Fibroblast of skin of abdomen (primary cell): Measurements from ENCODE around the gene ARHGEF18.

Source experiments
- DNase-seq: peaks from one replicate; pipeline ENCODE4 v3.0.0-alpha.2; 2013

Gene ARHGEF18

DNA sequence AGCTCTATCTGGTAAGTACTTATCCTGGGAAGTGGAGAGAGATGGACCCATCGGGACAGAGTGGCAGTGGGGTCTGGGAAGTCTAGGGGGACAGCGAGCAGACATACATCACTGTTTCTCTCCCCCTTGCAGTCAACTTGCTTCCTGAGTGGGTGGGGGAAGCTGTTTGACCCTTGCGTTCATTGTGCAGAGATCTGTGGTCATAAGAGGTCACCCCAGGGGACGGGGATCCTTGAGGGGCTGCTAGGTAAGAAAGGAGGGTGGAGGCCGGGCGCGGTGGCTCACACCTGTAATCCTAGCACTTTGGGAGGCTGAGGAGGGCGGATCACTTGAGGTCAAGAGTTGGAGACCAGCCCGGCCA lies 474 bp downstream of the ARHGEF18 start:
- DNase-seq: no peak

DNA sequence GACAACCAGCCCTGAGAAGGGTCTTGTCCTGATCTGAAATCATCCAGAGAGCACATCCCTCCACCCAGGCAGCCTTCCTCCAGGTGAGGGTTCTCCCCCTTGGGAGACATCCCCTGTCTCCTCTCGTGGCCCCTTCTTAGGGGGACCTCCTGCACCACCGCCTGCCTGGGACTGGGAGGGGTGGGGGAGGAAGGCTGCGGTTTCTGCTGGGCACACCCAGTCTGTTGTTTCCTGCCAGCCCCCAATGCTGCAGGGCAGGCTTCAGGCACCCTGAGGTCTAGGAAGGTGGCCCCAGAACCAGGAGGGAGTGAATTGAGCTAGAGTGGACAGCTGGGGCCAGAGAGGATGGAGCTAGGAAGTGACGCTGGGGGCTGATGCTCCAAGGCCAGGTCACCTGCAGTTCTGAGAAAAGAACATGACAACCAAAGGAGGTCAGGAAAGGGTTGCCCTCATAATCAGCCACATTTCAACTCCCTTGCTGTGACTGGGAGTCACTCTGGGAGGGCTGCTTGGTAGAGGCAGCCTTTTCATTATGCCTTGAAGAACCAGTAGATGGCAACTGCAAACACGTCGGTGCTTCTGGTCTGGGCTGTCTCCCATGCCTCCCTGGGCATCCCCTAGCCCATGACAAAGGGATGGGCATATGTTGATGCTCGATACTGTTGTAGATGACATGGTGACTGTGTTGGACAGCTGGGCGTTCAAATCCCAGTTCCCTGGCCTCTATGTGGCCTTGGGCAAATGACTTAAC lies 1.4 kb downstream of the ARHGEF18 start:
- no peak for DNase-seq

DNA sequence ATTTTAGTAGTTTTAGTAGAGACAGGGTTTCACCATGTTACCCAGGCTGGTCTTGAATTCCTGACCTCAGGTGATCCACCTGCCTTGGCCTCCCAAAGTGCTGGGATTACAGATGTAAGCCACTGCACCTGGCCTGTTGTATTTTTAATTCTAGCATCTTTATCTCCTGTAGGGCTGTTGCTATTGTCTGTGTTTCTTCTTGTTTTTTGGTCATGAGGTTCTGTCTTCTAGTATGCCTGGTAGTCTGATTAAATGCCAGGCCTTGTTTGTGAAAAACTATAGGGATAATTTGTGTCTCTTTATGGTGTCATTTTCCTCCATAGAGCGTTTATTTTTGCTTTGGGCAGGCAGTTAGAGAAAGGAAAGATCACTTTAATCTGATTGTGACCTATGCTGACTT lies 3.1 kb downstream of the ARHGEF18 start:
- no peak for DNase-seq

DNA sequence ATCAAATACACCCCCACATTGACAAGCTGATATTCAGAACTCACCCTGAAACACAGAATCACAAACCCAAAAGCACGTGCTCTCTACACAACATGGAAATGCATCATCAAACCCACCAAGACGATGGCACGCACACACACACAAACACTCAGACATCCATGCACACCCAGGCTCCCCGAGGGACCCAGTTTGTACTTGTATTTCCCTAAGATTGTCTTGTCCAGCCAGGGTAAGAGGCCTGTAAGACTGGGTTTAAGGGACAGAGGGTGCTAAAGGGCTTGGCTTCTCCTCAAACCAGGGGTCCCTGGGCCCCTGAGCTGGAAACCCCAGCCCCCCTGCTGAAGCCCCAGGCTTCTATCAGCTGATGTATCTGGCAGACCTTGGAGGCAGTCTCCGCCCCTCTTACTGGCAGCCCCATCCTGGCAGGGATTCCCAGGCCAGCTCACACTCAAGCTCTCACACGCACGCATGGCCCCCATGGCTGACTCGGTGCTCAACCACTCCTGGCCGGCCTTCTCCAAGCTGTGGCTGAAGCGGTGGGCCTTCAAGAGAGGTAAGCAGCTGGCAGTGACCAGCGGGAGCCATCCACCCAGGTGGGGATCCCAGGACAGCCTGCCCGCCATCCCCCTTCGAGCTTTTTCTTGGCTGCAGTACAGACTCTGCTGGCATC lies 6.5 kb downstream of the ARHGEF18 start:
- peak; percentile 26 for DNase-seq

DNA sequence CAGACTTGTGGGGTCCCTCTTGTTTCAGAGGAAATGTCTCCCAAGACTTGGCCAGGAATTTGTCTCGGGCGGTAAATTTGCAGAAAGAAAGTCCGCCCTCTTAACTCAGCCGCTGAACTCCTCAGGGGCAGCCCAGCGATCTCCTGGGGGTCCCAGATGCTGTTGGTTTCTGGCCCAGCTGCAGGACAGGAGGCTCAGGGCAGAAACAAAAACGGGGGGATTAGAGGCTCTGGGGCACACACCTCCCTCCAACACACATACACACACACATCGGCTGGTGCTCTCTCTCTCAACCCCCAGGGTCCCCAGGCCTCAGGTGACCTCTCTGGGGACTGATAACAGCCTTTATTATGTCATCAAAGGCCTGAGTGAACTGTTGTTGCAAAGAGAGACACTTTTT lies 7.1 kb downstream of the ARHGEF18 start:
- DNase-seq: no peak

DNA sequence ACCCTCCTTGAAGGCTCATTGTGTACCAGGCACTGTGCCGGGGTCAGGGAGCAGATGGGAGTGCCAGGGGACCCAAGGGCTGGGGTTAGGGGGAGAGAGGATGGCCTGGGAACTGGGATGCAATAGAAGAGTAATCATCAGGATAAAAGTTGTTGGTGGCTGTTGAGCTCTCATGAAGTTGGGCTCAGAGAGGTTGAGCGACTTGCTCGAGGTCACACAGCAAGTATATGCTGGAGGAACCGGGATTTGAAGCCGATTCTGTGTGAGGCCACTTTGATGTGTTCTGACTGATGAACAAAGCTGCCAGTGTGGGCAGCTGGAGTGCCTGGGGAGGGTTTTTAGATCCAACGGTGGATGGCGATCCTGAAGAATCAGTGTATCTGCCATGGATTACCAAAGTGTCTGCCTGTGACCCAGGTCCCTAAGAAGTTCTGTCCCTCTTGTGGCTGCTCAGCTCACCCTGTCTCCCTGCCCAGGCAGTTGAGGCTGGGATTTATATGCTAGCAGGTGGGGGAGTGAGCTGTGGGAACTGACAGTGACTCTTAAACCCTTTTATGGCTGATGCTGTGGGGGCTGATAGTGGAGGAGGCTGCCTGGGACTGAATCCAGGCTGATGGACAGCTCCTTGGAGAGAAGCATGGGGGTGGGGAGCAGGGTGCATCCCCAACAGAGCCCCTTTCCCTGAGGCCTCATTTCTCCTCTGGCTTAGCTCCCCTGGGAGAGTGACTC lies 8.3 kb downstream of the ARHGEF18 start:
- DNase-seq: no peak

DNA sequence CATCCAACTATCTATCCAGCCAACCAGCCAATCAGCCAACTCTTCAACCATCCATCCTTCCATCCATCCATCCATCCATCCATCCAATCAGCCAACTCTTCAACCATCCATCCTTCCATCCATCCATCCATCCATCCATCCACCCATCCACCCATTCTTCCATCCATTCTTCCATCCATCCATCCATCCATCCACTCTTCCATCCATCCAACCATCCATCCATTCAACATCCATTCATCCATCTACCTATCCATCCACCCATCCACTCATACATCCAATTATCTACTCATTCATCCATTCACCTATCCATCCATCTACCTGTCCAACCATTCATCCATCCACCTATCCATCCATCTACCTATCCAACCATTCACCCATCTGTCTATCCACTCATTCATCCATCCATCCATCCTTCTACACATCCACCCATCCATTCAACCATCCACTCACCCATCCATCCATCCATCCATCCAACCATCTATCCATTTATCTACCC lies 9.4 kb downstream of the ARHGEF18 start:
- DNase-seq: no peak

DNA sequence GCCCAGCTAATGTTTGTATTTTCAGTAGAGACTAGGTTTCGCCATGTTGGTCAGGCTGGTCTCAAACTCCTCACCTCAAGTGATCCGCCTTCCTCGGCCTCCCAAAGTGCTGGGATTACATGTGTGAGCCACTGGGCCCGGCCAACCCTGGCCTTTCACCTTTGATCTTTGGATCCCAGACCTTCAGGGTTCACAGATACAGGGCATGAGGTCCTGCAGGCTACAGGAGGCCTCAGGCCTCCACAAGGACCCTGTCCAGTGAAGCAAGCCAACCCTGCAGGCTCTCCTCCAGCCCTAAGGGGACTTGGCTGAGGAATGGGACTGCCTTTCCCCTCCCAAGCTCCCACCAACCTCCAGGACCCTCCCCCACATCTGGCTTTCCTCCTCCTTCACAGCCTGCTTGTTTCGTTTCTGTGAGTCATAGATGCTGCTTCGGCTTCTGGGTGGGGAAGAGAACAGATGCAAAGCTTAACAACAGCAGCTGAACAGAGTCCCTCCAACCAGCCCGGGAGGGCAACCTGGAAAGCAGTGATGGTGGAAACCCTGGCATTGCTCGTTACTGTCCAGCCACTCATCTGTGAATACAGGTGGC lies 11.8 kb downstream of the ARHGEF18 start:
- DNase-seq: no peak

DNA sequence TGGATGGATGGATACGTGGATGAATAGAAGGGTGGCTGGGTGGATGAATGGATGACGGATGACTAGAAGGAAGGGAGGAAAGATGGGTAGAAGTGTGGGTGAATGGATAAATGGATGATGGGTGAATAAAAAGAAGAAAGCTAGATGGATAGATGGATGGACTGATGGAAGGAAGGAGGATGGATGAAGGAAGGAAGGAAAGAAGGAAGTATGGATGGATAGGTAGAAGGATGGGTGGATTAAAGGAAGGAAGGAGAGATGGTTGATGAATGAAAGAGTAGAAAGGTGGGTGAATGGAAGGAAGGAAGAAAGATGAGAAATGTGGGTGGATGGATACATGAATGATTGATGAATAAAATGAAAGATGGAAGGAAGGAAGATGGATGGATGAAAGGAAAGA lies 14.5 kb downstream of the ARHGEF18 start:
- no peak for DNase-seq

DNA sequence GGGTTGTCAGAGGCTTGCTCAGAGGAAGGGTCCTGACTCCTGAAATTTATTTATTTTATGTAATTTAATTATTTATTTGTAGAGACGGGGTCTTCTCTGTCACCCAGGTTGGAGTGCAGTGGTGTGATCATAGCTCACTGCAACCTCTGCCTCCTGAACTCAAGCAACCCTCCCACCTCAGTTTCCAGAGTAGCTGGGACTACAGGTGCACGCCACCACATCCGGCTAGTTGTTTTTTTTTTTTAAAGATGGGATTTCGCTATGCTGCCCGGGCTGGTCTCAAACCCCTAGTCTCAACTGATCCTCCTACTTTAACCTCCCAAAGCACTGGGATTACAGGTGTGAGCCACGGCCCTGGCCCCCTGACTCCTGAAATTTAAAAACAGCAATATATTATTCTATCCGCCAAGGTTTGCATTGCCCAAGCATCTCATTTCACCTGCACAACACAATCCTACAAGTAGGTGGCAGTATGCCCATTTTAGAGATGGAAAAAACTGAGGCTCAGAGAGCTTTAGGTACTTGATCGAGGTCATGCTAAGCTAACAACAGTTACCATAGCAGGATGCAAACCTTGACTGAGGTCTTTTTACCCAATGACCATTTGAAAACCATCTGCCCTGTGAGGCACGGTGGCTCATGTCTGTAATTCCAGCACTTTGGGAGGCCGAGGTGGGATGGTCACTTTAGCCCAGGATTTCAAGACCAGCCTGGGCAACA lies 18.1 kb downstream of the ARHGEF18 start:
- DNase-seq: peak; percentile 33

DNA sequence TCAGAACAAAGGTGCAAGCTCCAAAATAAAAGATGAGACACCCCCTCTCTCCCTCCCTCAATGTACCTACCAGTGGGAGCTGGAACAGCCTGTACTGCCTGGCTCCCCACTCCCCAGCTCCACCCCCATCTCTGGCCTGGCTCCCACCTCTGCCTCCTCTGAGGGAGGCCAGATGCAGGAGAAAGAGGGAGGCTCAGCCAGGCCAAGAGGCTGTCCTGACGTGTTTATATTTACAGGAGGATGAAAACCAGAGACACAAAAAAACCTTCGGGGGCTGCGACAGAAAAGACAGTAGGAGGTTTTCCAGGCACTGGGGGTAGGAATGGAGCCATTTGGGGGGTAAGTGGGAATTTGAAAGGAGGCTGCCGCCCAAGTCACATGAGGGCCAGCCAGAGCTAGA lies 19.7 kb downstream of the ARHGEF18 start:
- DNase-seq: no peak

DNA sequence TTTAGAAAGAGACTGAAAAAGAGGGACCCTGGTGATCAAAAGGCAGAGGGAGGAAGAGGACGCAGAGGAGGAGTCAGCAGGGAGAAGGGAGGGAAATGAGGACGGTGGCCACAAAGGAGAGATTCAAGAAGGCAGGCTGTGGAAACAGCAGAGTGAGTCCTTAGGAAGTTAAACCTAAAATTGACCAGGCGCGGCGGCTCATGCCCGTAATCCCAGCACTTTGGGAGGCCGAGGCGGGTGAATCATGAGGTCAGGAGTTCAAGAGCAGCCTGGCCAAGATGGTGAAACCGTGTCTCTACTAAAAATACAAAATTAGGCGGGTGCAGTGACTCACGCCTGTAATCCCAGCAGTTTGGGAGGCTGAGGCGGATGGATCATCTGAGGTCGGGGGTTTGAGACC lies 20.1 kb downstream of the ARHGEF18 start:
- peak; percentile 17 for DNase-seq

DNA sequence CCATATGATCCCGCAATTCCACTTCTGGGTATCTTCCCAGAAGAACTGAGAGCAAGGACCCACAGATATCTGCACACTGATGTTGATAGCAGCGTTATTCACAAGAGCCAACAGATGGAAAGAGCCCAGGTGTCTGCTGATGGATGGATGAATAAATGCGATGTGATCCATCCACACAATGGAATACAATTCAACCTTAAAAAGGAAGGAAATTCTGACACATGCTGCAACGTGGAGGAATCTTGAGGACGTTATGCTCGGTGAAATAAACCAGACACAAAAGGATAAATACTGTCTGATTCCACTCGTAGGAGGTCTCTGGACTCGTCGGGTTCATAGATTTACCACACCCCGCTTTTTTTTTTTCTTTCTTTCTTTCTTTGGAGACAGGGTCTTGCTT lies 21.8 kb downstream of the ARHGEF18 start:
- DNase-seq: no peak

DNA sequence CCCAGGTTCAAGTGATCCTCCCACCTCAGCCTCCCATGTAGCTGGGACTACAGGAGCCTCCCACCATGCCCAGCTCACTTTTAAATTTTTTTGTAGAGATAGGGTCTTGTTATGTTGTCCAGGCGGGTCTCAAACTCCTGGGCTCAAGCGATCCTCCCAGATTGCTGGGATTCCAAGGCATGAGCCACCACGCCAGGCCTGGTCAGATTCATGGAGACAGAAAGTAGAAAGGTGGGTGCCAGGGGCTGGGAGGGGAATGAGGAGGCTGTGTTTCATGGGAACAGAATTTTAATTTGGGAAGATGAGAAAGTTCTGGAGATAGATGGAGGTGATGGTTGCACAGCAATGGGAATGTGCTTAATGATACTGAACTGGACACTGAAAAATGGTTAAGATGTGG lies 22.3 kb downstream of the ARHGEF18 start:
- no peak for DNase-seq

DNA sequence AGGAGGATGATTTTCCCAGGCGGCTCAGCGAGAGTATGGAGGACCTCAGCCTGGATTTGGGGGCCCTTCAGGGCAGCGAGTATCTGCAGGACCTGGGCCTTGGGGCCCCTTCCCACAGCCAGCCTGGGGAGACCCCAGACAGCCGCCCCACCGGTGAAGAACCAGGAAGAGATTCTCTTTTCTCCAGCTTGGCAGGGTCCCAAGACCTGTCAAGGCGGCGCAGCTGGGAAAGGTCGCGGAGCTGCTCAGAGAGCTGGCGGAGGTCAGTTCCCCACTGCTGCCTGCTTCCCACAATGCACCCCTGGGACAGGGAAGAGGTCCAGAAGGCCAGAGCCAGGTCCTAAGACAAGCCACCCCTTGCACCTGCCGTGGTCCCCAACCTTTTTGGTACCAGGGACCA lies 24.1 kb downstream of the ARHGEF18 start:
- no peak for DNase-seq

DNA sequence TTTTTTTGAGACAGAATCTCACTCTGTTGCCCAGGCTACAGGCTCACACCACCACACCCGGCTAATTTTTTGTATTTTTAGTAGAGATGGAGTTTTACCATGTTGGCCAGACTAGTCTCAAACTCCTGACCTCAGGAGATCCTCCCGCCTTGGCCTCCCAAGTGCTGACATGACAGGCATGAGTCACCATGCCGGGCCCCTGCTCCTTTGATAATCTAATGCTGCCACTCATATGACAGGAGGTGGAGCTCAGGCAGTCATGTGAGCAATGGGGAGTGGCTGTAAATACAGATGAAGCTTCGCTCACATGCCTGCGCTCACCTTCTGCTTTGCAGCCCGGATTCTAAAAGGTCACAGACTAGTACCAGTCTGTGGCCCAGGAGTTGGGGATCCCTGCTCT lies 25.1 kb downstream of the ARHGEF18 start:
- DNase-seq: no peak

DNA sequence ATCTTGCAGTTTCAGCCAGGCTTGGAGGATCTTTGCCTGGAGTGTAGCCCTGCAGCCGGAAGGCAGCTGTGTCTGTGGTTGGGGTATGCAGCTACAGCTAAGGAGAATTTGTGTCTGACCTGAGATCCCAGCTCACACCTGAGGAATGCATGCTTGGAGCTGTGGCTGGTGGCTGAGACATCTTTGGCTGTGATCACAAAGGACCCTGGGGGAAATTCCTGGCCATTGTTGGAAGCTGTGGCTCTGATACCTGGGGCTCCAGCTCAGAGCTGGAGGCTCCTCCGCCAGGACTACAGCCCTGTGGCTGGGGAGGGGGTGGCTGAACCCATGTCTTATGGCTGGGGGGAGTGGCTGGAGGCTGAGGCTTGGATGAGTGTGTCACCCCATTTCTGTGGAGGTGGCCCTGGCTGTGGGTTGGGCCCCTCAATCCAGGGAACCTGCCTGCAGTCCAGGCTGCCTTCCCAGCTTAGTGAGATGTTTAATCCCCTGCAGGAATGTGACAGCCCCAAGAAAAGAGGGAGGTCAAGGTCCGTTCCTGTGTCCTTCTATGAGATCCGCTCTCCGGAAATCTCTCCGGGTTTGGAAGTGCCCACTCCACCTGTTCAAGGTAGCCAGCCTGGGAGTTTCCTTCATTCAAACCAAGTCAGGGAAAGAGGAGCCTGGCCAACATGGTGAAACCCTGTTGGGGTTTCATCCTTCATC lies 27.6 kb downstream of the ARHGEF18 start:
- DNase-seq: no peak

DNA sequence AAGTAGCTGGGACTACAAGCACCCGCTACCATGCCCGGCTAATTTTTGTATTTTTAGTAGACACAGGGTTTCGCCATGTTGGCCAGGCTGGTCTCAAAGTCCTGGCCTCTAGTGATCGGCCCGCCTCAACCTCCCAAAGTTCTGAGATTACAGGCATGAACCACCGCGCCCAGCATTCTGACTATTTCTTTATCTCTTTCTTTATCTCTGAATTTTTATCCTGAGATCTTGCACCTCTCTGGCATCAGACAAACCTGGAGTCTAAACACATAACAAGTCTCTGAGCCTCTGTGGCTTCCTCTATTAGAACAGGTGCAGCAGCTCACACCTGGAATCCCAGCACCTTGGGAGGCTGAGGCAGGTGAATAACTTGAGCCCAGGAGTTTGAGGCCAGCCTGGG lies 28.5 kb downstream of the ARHGEF18 start:
- DNase-seq: no peak

DNA sequence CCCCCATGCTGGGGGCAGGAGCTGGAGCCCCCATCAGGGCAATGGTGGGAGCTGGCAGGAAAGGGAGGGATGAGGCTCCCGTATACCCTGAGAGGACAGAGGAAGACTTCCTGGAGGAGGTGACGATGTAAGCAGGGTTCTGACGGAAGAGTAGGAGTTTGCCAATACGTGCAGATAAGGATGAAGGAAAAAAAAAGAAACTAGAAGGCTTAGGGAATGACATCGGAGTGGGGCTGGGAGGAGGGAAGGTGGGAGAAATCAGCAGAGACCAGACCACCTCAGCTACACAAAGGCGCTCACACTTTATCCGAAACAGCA lies 32.3 kb downstream of the ARHGEF18 start:
- no peak for DNase-seq

DNA sequence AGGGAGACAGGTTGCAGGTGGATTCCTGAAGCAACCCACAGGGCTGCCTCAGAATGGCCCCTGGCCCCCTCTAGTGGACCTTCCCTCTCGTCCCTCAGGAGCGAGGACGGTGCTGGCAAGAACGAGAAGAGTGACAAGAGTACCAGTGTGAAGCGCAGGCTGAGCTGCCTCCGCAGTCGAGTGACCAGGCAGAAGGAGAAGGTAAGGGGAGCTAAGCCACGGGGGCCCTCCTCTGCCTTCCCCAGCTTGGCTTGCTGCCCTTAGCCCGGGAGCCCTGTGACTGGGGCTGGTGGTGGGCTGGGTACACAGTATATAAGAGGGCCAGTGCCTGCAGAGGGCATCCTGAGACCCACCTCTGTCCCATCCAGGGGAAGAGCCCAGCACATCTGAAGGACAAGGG lies 34.0 kb downstream of the ARHGEF18 start:
- DNase-seq: no peak

DNA sequence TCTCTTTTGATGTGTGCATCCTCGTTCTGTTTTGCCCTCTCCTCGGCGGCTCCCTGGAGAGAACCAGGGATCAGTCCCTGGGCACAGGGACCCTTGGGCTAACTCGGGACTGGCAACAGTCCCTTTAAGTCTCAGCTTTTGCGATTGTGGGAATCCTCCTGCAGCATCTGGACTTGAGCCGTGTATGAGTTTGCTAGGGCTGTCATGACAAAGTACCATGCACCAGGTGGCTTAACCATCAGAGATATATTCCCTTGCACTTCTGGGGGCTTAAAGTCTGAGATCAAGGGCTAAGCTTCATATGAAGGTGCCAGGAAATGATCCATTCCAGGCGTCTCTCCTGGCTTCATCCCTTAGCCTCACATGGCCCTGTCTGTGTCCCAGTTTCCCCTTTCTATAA lies 34.5 kb downstream of the ARHGEF18 start:
- DNase-seq: no peak

DNA sequence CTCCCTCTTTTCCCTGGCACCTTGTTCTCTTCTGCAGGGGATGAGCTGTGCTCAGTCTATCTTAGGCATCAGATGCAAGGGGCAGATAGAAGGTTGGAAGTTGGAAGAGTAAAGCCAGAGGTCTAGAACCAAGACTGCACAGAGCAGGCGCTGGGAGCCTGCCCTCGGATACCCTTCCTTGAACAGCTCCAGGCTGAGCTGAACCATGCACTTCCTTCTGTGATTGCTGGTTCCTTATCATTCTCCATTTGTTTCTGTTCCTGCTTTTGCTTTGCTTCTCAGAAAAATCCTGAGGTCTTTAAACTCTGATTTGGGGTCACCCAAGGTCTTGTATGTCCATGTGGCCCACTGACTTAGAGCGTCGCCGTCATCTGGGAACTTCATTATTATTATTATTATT lies 36.3 kb downstream of the ARHGEF18 start:
- DNase-seq: no peak
